Esophagus squamous epithelium (tissue), 5 donors: ENCODE measurements around the gene RGL1. TPM values are rescaled to one million over a fixed set of nuclear protein-coding genes. Genes with fewer than 3 reads are reported as not detected.
A peak's percentile ranks its signal among the peaks of the same experiment; 100 is the strongest.

Experiments
- DNase-seq: peaks from one replicate; lab custom pipeline; 2025; lab: John Stamatoyannopoulos, UW
- H3K27ac ChIP-seq, 4 donors: fragments of 200-600 bp; sonication (generic); one replicate each; pipeline ENCODE4 v1.5.1; 2016 to 2019; ENCODE audit warnings: mild to moderate bottlenecking in 1 of 4
- H3K27me3 ChIP-seq, 4 donors: fragments of 200-600 bp; sonication (generic); 1 replicate in 3 of 4; 2 replicates in 1 of 4; pipeline versions ENCODE4 v1.5.1 to v1.6.0; 2017 to 2021; ENCODE audit warnings: antibody characterized with exemption in 1 of 4
- H3K36me3 ChIP-seq, 3 donors: fragments of 200-600 bp; sonication (generic); one replicate each; pipeline ENCODE4 v1.5.1; 2016 to 2019
- H3K4me1 ChIP-seq, 3 donors: fragments of 200-600 bp; sonication (generic); one replicate each; pipeline ENCODE4 v1.5.1; 2017 to 2019
- H3K4me3 ChIP-seq, 4 donors: fragments of 200-600 bp; sonication (generic); 1 replicate in 3 of 4; 2 replicates in 1 of 4; pipeline ENCODE4 v1.5.1; 2016 to 2019; ENCODE audit warnings: mild to moderate bottlenecking in 2 of 4, moderate library complexity in 1 of 4
- H3K9me3 ChIP-seq, 3 donors: fragments of 200-600 bp; sonication (generic); one replicate each; pipeline ENCODE4 v1.5.1; 2016 to 2019
- CTCF ChIP-seq, 6 experiments: fragments of 450-650 bp in 4 of 6; fragments of 200-600 bp in 2 of 6; sonication (generic) in 2 of 6; IDR thresholded peaks; one replicate each; pipeline ENCODE4 v1.5.1; 2016 to 2019; ENCODE audit warnings: antibody characterized with exemption in 6 of 6, mild to moderate bottlenecking in 4 of 6, moderate library complexity in 4 of 6
- POLR2A ChIP-seq, 4 donors: fragments of 450-650 bp; IDR thresholded peaks; one replicate each; pipeline ENCODE4 v1.6.1; 2017; ENCODE audit warnings: antibody characterized with exemption in 4 of 4, mild to moderate bottlenecking in 4 of 4, moderate library complexity in 3 of 4
- WGBS, 2 donors: methylation state at CpG; one replicate each; pipeline ENCODE4 v1.1.5; 2018; 5-methylcytosine and 5-hydroxymethylcytosine counted together
- intact Hi-C: fragments of 100-400 bp; cut with DNase I; formaldehyde crosslinking; loops from one replicate; pipeline ENCODE4 v1.15.0; 2022
- total RNA-seq, 4 donors: library from RNA; depleted of rRNA; stranded (reverse); fragments of >200 nt; gene quantifications; one replicate each; pipeline ENCODE4 v1.1.0, GENCODE V29; 2016
- donor health status: DM: yes; HTN: yes; CAD: no.

The RGL1 gene
- total RNA-seq, 4 donors from 2014 or later, result 2.3 to 16.0 (median 5.7) TPM

DNA sequence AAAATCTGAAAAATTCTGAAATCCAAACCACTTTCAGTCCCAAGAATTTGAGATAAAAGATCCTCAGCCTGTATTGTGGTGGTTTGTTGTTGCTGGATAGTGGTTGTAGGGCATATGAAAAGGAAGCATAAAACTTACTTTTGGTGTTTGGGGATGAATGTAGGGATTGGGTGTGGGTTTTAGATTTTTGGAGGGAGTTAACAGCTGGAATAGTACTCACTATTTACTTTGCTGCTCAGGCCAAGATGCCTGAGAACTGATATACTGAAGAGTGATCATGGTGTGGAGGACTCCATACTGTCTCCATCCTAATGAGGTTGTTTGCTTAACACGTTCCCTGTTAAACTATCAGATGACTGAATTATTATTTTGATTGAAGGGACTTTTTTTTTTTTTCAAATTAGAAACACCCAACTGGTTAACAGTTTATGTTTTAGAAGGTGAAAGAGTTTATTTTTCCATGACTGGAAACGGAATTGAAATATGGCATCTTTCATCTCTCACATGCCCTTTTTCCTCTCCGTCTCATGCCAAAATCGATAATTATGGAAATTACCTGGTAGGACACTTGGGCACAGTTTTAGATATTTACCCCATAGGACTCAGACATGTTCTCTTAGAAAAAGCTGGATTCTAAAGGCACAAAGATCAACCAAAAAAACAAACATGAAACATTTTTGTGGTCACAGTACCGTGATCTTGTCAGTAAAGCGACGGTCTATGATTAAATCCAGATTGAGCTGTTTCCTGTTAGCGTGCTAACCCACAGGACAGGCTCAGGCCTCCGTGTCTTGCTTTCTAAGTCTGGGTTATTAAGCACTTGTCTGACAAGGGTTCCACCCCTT, 37.3 kb downstream of the RGL1 start:
- WGBS, 2 donors, result 40 to 43% methylated on average over 9 of the region's 9 CpGs
- TF ChIP-seq POLR2A (IDR thresholded peaks at IDR 0.05) (no peak), CTCF (IDR thresholded peaks at IDR 0.05) (no peak)
- Histone ChIP-seq H3K27ac (peak overlapping the region in 3 of 4 donors; percentile 53 to 74 (median 64)), H3K36me3 (no peaks in the 10 kb centered on the region), H3K27me3 (no peaks in the 10 kb centered on the region), H3K4me3 (peak overlapping the region in 2 of 4 donors; percentile 10 to 49), H3K9me3 (no peaks in the 10 kb centered on the region), H3K4me1 (peaks cover 0 to 26% (median 0%) of the 10 kb centered on the region in 3 donors)
- intact Hi-C loops, result no loop called here
- no peak for DNase-seq

GRCh38 chr1:183842795-183843144, 37.9 kb downstream of the RGL1 start:
- H3K27ac ChIP-seq, result peak overlapping the region in 3 of 4 donors; percentile 53 to 74 (median 64)
- TF ChIP-seq CTCF (IDR thresholded peaks at IDR 0.05) (no peak), POLR2A (IDR thresholded peaks at IDR 0.05) (no peak)
- no peaks in the 10 kb centered on the region for H3K27me3 ChIP-seq
- 40 to 59% methylated on average over 2 of the region's 2 CpGs for WGBS, 2 donors
- no peaks in the 10 kb centered on the region for H3K36me3 ChIP-seq
- H3K4me1 ChIP-seq, result peaks cover 0 to 26% (median 0%) of the 10 kb centered on the region in 3 donors
- H3K4me3 ChIP-seq, result peak overlapping the region in 2 of 4 donors; percentile 10 to 49
- DNase-seq, result no peak
- intact Hi-C loops, result no loop called here
- no peaks in the 10 kb centered on the region for H3K9me3 ChIP-seq

DNA sequence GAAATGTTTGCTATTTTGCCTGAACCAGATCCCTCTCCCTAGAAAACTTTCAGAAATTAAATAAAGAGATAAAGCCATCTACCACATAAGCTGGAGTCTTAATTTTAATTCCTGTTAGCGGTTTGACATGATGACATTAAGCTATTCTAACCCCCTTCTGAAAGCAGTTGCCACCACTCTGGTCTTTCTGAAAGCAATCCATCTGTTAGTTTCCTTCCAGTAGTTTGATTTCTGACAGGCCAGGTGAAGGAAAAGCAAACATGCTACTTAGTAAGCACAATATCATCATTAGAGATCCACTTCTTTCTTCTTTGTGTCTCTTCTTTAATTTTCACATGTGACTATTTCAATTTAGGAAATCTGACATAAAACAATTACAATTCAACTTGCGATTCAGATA, 39.9 kb downstream of the RGL1 start:
- H3K27ac ChIP-seq, result no peak overlapping the region
- no peaks in the 10 kb centered on the region for H3K27me3 ChIP-seq
- no peaks in the 10 kb centered on the region for H3K36me3 ChIP-seq
- TF ChIP-seq CTCF (IDR thresholded peaks at IDR 0.05) (no peak), POLR2A (IDR thresholded peaks at IDR 0.05) (no peak)
- DNase-seq, result no peak
- 90 to 95% methylated on average over 2 of the region's 2 CpGs for WGBS, 2 donors
- no peak overlapping the region for H3K4me3 ChIP-seq
- peaks cover 0 to 26% (median 0%) of the 10 kb centered on the region in 3 donors for H3K4me1 ChIP-seq
- intact Hi-C loops, result no loop called here
- H3K9me3 ChIP-seq, result no peaks in the 10 kb centered on the region

DNA sequence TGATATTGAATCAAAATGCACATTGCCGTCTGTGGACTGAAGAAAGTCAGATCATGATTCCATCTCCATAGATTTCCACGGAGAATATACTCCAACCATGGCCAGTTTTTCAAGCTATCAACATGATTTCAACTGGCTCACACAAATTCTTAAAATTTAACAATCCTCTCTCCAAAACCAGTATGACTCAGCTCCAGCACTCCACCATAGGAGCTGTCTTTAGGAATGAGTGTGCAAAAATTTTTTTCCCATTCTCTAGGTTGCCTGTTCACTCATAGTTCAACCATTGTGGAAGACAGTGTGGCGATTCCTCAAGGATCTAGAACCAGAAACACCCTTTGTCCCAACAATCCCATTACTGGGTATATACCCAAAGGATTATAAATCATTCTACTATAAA, 40.8 kb downstream of the RGL1 start:
- Histone ChIP-seq H3K9me3 (no peaks in the 10 kb centered on the region), H3K27ac (no peak overlapping the region), H3K36me3 (no peaks in the 10 kb centered on the region), H3K4me1 (peaks cover 0 to 26% (median 0%) of the 10 kb centered on the region in 3 donors), H3K4me3 (no peak overlapping the region), H3K27me3 (no peaks in the 10 kb centered on the region)
- whole genome bisulfite sequencing, 2 donors, result 89 to 98% methylated on average over 3 of the region's 3 CpGs
- intact Hi-C loops, result no loop called here
- TF ChIP-seq CTCF (IDR thresholded peaks at IDR 0.05), result no peak
- no peak for TF ChIP-seq POLR2A (IDR thresholded peaks at IDR 0.05)
- DNase-seq, result no peak

DNA sequence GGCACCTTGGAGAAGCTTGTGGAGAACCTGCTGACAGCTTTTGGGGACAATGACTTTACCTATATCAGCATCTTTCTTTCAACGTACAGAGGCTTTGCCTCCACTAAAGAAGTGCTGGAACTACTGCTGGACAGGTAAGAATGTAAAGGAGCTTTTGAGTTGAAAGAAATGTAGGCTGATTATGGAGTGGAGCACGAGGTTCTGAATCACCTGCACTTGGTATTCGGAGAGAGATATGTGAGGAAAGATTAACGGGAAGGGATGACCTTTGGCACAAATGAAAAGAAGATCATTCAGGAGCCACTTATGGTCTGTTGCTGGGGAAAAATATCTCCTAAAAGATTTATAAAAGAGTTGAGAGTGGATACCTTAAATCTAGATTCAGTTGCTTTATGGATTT, 42.7 kb downstream of the RGL1 start:
- H3K27me3 ChIP-seq, result no peaks in the 10 kb centered on the region
- WGBS, 2 donors, result 78 to 81% methylated on average over 4 of the region's 4 CpGs

More for the DNA sequence above, 42.7 kb downstream of the RGL1 start:
- H3K36me3 ChIP-seq, result no peaks in the 10 kb centered on the region
- peaks cover 0 to 14% (median 0%) of the 10 kb centered on the region in 3 donors for H3K4me1 ChIP-seq
- no peak overlapping the region for H3K27ac ChIP-seq
- intact Hi-C loops, result no loop called here
- no peak for DNase-seq
- no peak overlapping the region for H3K4me3 ChIP-seq
- TF ChIP-seq POLR2A (IDR thresholded peaks at IDR 0.05) (no peak), CTCF (IDR thresholded peaks at IDR 0.05) (no peak)
- H3K9me3 ChIP-seq, result no peaks in the 10 kb centered on the region
